NCI-H82 (cell line): Measurements from ENCODE around the gene QSOX2.
A peak's percentile ranks its signal among the peaks of the same experiment; 100 is the strongest.

ENCODE experiments used
- DNase-seq: peaks from one replicate; lab custom pipeline; 2025; lab: John Stamatoyannopoulos, UW

QSOX2 gene

DNA sequence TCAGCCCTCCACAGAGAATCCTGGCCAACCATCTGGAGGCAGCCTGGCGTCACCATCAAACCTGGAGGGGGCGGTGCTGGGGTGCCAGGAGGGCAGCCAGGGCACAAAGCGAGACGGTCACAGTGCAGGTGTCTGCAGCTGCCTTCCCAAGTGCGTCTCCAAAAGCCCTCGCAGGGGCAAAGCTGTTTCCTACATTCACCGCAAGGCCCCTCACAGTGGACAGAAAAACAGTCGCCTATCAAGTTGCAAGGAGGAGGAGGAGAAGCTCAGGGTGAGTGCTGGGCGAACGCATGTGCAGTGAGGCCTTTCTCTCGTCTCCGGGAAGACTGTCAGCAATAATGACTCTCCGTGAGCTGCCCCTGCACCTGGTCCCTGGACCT lies 22.7 kb downstream of the QSOX2 start:
- DNase-seq: no peak

DNA sequence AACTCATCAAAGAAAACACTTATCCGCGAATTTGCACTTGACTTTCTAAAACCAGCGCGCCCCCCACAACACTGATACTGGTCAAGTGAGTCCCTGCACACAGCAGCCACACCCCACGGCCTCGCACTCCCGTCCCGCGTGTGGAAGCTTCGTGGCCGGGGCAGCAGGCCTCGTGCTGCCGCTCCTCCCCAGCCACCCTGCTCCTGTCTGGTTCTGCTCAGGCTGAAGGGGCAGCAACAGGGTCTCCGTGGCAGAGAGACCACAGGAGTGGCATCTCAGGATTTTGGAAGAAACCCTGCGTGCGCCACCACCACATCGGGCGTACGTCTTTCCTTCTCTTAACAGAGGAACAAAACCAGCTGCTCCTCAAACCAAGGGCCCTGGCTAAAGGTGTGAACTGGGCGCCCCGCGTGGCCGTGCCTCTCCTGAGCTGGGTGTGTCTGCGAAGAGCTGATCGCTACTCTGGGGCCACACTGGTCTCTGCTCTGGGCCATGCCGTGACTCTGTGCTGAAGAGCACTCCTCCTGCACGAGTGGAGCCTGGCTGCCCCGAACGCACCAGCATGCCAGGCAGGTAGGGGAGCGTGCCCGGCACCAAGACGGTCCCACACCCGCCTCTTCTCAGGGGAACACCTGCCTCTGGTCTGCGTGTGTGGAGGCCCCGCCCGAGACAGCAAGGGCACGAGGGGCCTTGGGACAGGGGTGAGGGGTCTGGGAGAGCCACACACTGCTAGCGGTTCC lies 23.3 kb downstream of the QSOX2 start:
- no peak for DNase-seq

DNA sequence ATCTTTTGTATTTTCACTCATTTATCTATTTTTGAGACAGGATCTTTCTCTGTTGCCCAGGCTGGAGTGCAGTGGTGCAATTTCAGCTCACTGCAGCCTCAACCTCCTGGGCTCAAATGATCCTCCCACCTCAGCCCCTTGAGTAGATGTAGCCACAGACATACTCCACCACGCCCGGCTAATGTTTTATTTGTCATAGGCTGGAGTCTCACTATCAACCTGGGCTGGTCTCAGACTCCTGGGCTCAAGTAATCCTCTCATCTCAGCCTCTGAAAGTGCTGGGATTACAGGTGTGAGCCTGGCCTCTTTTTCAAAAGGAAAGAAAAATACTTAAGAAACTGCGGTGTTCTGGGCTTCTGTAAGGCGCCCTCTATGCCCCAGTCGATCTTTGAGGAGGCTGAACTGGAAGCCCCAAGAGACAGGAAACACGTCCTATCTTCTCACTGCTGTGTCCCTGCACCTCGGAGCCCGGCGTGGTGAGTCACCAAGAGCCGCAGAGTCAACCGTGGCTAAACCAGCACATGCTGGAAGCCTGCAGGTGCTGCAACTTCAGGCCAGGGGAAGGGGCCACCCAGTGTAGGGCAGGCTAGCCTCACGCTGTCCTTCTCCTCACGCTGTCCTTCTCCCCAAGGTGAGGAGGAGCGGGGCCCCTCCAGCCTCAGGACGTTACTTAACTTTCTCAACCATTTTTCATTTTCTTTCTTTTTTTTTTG lies 25.4 kb downstream of the QSOX2 start:
- no peak for DNase-seq

DNA sequence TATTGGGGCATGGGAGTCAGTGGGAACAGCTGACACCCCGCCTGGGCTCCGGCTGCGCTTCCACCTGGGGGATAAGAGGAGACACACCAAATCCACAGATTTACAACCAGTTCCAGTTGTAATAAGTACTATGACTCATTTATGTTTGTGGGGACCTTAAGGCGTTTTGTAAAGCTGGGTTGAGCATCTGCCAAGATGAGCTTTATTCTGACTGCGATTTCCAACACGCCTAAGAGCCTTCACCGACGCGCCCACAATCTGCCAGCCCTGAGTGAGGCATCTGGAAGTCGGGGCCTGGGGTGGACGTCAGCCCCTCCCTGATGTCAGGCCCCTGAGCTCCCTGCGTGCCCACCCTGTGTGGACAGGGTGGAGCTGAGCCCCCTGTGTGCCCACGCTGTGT lies 26.3 kb downstream of the QSOX2 start:
- no peak for DNase-seq

DNA sequence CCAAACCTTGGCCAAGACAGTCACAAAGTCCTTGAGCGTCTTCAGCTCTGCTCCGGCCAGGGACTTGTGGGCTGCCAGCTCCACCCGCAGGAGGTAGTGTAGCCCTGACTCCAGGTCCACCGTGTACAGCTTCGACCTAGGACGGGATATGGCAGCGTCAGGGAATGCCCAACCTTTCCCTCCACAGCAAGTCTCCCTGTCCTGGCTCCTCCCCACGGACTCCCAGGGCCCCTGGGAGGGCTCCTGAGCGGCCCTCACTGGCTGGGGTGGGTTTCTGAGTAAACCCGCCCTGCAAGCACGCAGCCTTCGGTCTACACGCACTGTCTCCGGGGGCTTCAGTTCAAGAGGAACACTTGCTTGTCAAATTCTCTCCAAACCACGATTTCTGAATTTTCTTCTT lies 26.9 kb downstream of the QSOX2 start:
- DNase-seq: no peak

DNA sequence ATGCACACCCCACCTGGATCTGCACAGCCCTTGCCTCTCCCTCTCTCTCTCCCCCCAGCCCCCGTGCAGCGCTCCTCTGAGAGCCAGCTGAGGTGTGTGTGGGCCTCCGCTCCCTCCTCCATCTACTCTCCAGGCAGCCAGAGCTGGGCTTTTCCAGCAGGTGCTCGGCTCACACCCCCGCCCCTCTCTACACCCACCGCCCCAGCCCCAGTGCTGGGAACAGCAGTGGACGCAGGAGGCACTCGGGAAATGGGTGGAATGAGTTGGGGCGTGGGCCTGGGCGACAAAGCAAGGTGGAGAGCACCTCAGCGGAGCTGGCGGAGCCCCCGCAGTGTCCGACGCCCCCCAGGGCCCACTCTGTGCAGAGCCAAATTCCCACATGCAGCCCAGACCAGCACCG lies 27.3 kb downstream of the QSOX2 start:
- DNase-seq: no peak

- DNase-seq: no peak
Measured at GRCh38 chr9:136216541-136217244, 28.9 kb downstream of the QSOX2 start.

- no peak for DNase-seq
Measured at GRCh38 chr9:136213733-136214132, 31.9 kb downstream of the QSOX2 start.

DNA sequence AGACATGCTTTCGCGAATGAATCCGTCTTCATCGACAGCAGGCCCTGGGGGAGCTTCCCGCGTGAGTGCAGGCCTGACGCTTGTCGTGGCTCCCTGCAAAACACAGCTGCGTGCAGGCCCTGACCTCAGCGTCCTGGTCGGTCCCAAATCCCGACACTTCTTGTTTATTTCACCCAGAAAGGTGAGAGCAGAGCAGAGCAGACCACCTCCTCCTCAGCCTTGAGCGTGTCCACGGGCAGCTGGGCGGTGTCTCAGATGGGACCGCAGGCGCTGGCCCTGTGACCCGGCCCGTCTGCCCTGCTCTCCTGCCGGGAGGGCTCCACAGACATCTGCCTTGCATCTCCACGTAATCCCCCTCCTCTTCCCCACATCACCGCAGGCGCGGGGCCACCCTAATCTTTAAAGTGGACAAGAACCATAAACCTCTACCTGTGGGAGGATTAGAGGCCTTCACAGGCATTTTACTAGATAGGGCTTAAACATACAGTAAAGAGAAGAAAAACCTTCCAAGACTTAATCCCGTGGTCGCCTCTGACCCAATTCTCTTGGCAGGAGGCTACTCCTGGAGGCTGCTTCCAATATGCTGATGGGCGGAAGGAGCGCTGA lies 33.2 kb downstream of the QSOX2 start:
- DNase-seq: peak; percentile 76

- no peak for DNase-seq
Measured at GRCh38 chr9:136211441-136212344, 33.9 kb downstream of the QSOX2 start.

- DNase-seq: no peak
Measured at GRCh38 chr9:136211006-136211405, 34.6 kb downstream of the QSOX2 start.

DNA sequence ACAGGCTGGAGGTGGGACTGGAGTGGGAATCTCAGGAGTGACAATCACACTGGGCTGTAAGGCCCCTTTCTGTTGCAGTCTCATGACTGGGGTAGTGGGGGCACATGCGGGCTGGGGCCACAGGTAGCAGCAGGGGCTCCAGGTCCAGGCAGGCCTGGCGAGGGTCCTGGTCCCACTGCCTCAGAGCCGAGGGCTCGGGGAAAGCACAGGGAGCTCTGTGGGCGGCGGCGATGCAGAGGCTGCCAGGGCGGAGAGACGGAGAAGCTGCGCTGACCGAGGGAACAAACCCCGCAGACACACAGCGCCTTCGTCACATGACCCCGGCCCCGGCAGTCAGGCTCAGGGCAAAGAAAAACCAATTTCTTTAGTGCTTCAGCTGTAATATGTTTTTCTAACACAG lies 35.3 kb downstream of the QSOX2 start:
- no peak for DNase-seq

DNA sequence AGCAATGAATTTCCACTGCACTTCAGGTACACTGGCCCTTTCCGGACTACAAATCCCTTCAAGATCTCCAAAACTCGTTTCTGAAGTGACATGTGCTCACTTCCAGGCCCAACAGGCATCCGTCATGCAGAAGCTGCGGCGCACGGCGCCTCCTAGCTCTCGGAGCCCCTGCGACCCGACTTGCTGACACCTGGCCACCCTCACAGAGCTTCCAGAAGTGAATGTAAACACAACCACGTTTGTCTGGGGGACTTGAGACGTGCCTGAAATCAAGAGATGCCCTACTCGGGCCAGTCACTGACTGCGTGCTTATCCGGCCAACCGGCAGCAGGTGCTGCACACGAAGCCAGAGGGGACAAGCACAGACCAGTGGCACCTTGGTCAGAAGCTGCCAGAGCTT lies 35.8 kb downstream of the QSOX2 start:
- DNase-seq: no peak

- no peak for DNase-seq
Measured at GRCh38 chr9:136209232-136209631, 36.4 kb downstream of the QSOX2 start.

- no peak for DNase-seq
Measured at GRCh38 chr9:136208675-136209074, 36.9 kb downstream of the QSOX2 start.

DNA sequence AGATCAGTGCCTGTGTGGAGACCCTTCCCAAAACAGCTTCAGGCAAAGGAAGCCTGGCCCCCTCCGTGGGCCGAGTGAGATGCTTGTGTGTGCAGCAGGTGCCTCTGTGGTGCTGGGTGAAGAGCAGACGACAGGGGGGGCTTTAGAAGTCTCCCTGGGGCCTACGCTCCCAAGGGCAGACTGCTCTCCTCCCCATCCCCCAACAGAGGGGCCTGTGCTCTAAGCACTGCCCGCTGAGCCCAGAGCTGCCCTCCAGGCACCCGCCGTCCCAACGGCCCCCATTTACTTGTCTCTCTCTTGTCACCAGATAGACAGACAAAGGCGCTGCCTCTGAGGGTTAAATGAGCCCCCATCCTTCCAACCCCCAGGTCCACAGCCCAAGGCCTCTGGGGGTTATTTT lies 38.0 kb downstream of the QSOX2 start:
- DNase-seq: peak; percentile 27

- no peak for DNase-seq
Measured at GRCh38 chr9:136206602-136207275, 38.9 kb downstream of the QSOX2 start.

DNA sequence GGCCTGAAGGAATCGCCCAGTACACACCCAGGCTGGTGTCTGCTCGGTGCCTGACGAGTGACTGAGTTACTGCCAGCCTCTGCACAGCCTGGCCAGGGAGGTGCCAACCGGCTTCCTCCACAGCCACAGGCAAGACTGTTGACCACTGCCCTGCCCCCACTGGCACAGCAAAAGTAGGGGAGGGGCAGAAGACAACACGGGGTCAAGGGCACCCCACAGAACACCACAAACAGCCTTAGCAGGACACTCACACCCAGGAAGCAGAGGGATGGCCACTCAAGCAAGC lies 40.0 kb downstream of the QSOX2 start:
- no peak for DNase-seq

DNA sequence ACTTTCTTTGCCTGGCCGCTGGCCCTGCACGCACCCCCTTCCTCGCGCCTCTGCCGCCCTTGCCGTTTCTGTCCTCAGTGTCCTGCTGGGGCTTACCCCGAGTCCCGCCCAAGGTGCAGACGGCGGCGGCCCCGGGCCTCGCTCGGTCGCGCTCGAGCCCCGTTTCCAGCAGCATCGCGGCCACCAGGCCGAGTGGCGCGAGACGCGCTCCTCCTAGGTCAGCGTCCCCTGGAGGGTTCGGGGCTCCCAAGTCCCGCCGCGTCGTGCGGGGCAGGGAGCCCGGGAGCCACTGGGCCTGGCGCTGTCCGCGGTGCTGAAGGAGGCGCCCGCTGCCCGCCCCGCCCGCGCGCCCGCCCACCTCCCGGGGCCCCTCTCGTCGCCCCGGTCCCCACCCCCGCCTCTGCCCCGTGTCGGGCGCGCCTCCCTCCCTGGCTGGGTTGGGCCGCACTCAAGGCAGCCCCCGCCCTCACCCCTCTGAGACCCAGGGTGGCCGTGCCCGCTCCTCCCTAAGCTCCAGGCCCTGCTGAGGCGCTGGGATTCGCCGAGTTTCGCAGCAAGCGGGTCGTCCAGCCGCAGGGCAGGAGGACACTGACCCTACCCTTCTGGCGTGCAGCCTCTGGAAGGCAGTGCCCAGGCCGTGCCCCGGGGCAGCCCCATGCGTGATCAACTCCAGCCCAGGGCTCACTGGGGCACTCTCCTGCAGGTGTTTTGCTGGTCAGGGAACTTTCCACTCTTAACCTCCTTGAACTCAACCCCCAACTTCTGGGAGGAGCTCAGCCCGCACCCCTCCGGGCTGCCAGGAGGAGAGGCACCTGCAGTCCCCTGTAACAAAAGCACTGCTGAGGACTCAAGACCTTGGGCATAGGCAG lies 40.5 kb downstream of the QSOX2 start, which contains the start of gene LHX3:
Gene LHX3, minus strand, starts transcription at position 291 of the 869 bp plus-strand sequence. Its CDS starts 116 bp downstream, at position 175.
- DNase-seq: no peak

- DNase-seq: no peak
Measured at GRCh38 chr9:136204145-136204805, 41.3 kb downstream of the QSOX2 start.
